ENCODE measurements around the gene GNPTAB. TPM values are rescaled to one million over a fixed set of nuclear protein-coding genes. Genes with fewer than 3 reads are reported as not detected.

The GNPTAB gene
- total RNA-seq, 1 donor from 2014 or later: 28.7 TPM

GRCh38 chr12:101779200-101779599, 51.6 kb downstream of the GNPTAB start:
- TF ChIP-seq CTCF (IDR thresholded peaks at IDR 0.05) (no peak), POLR2A (IDR thresholded peaks at IDR 0.05) (no peak), POLR2AphosphoS5 (IDR thresholded peaks at IDR 0.05; ENCODE audit: insufficient read depth in 1 of 2, low read depth in 1 of 2) (no peak)
- H3K27ac ChIP-seq: no peak overlapping the region
- no peaks in the 10 kb centered on the region for H3K9me3 ChIP-seq
- no peaks in the 10 kb centered on the region for H3K4me1 ChIP-seq
- no peak for DNase-seq (ENCODE audit: extremely low spot score in 2 of 2)
- H3K4me3 ChIP-seq: no peak overlapping the region
- intact Hi-C loops (cut with DNase I): no loop called here
- no peaks in the 10 kb centered on the region for H3K27me3 ChIP-seq
- H3K36me3 ChIP-seq: no peaks in the 10 kb centered on the region

GRCh38 chr12:101777978-101778377, 52.8 kb downstream of the GNPTAB start:
- H3K36me3 ChIP-seq: no peaks in the 10 kb centered on the region
- no peaks in the 10 kb centered on the region for H3K27me3 ChIP-seq
- no peak overlapping the region for H3K27ac ChIP-seq
- no peaks in the 10 kb centered on the region for H3K4me1 ChIP-seq
- DNase-seq (ENCODE audit: extremely low spot score in 2 of 2): no peak
- intact Hi-C loops (cut with DNase I): no loop called here
- H3K4me3 ChIP-seq: no peak overlapping the region
- no peaks in the 10 kb centered on the region for H3K9me3 ChIP-seq
- TF ChIP-seq CTCF (IDR thresholded peaks at IDR 0.05) (no peak), POLR2AphosphoS5 (IDR thresholded peaks at IDR 0.05; ENCODE audit: insufficient read depth in 1 of 2, low read depth in 1 of 2) (no peak), POLR2A (IDR thresholded peaks at IDR 0.05) (no peak)

GRCh38 chr12:101777485-101777884, 53.3 kb downstream of the GNPTAB start:
- Histone ChIP-seq H3K27ac (no peak overlapping the region), H3K4me3 (no peak overlapping the region), H3K4me1 (no peaks in the 10 kb centered on the region), H3K36me3 (no peaks in the 10 kb centered on the region), H3K27me3 (no peaks in the 10 kb centered on the region), H3K9me3 (no peaks in the 10 kb centered on the region)
- intact Hi-C loops (cut with DNase I): no loop called here
- TF ChIP-seq POLR2A (IDR thresholded peaks at IDR 0.05) (no peak), POLR2AphosphoS5 (IDR thresholded peaks at IDR 0.05; ENCODE audit: insufficient read depth in 1 of 2, low read depth in 1 of 2) (no peak), CTCF (IDR thresholded peaks at IDR 0.05) (no peak)
- DNase-seq (ENCODE audit: extremely low spot score in 2 of 2): no peak

GRCh38 chr12:101775816-101776215, 54.9 kb downstream of the GNPTAB start:
- H3K4me3 ChIP-seq: no peak overlapping the region
- no peaks in the 10 kb centered on the region for H3K27me3 ChIP-seq
- TF ChIP-seq POLR2AphosphoS5 (IDR thresholded peaks at IDR 0.05; ENCODE audit: insufficient read depth in 1 of 2, low read depth in 1 of 2) (no peak), POLR2A (IDR thresholded peaks at IDR 0.05) (no peak), CTCF (IDR thresholded peaks at IDR 0.05) (no peak)
- no peak for DNase-seq (ENCODE audit: extremely low spot score in 2 of 2)
- H3K9me3 ChIP-seq: no peaks in the 10 kb centered on the region
- no peaks in the 10 kb centered on the region for H3K4me1 ChIP-seq
- H3K27ac ChIP-seq: no peak overlapping the region
- peaks cover 0 to 4% of the 10 kb centered on the region in 2 donors for H3K36me3 ChIP-seq
- intact Hi-C loops (cut with DNase I): no loop called here

- no peak for DNase-seq (ENCODE audit: extremely low spot score in 2 of 2)
Measured at GRCh38 chr12:101773650-101774162, 57.1 kb downstream of the GNPTAB start.

More at GRCh38 chr12:101773650-101774162, 57.1 kb downstream of the GNPTAB start:
- Histone ChIP-seq H3K36me3 (peaks cover 0 to 20% of the 10 kb centered on the region in 2 donors), H3K27me3 (no peaks in the 10 kb centered on the region), H3K4me3 (no peak overlapping the region), H3K9me3 (no peaks in the 10 kb centered on the region), H3K4me1 (no peaks in the 10 kb centered on the region), H3K27ac (no peak overlapping the region)
- intact Hi-C loops (cut with DNase I): loop anchor here (5.0 kb wide), 1 partner anchor 64 kb away; no protein-coding TSS in a partner anchor
- TF ChIP-seq CTCF (IDR thresholded peaks at IDR 0.05): peak; percentile 85 to 94 (median 85)
- peak in 1 of 2 donors; percentile 12 for TF ChIP-seq POLR2AphosphoS5 (IDR thresholded peaks at IDR 0.05; ENCODE audit: insufficient read depth in 1 of 2, low read depth in 1 of 2)
- TF ChIP-seq POLR2A (IDR thresholded peaks at IDR 0.05): no peak
